ENCODE measurements around the gene PTEN. TPM values are rescaled to one million over a fixed set of nuclear protein-coding genes. Genes with fewer than 3 reads are reported as not detected.
"Not testable (repeated sequence)": the region's sequence is repeated elsewhere in the genome, so short reads cannot be mapped to it uniquely, and the experiment has no call there.

PTEN gene
- total and polyA plus RNA-seq, 2 experiments from 2014 or later, result 30.4 to 66.1 TPM

DNA sequence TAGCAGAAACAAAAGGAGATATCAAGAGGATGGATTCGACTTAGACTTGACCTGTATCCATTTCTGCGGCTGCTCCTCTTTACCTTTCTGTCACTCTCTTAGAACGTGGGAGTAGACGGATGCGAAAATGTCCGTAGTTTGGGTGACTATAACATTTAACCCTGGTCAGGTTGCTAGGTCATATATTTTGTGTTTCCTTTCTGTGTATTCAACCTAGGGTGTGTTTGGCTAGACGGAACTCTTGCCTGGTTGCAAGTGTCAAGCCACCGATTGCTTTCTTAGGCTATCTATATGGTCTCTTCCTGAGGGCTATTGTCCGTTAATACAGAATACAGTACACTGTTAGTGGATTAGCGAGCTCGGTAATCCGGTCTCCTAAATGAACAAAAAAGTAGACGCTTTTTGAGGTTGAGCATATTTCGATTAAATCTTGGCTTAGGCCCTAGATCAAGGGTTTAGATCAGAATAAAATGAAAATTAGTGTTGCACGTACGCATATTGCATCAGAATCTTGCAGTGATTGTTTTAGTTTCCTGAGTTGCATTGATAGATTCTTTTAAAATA lies 1.2 kb downstream of the PTEN start:
- H3K27ac ChIP-seq, result peak overlapping the region; percentile 96
- peaks cover 17% of the 10 kb centered on the region for H3K4me1 ChIP-seq (ENCODE audit: low read depth)
- H3K36me3 ChIP-seq, result no peaks in the 10 kb centered on the region
- H3K4me3 ChIP-seq, result peak overlapping the region; percentile 98
- DNase-seq (ENCODE audit: low read depth in 1 of 2, low spot score in 1 of 2), result peak; percentile 19 to 25
- no peaks in the 10 kb centered on the region for H3K27me3 ChIP-seq
- TF ChIP-seq, protein P1, sequence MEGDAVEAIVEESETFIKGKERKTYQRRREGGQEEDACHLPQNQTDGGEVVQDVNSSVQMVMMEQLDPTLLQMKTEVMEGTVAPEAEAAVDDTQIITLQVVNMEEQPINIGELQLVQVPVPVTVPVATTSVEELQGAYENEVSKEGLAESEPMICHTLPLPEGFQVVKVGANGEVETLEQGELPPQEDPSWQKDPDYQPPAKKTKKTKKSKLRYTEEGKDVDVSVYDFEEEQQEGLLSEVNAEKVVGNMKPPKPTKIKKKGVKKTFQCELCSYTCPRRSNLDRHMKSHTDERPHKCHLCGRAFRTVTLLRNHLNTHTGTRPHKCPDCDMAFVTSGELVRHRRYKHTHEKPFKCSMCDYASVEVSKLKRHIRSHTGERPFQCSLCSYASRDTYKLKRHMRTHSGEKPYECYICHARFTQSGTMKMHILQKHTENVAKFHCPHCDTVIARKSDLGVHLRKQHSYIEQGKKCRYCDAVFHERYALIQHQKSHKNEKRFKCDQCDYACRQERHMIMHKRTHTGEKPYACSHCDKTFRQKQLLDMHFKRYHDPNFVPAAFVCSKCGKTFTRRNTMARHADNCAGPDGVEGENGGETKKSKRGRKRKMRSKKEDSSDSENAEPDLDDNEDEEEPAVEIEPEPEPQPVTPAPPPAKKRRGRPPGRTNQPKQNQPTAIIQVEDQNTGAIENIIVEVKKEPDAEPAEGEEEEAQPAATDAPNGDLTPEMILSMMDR (IDR thresholded peaks at IDR 0.05; ENCODE audit: low read depth, low read length), result no peak
- no peaks in the 10 kb centered on the region for H3K9me3 ChIP-seq (ENCODE audit: low read depth)

DNA sequence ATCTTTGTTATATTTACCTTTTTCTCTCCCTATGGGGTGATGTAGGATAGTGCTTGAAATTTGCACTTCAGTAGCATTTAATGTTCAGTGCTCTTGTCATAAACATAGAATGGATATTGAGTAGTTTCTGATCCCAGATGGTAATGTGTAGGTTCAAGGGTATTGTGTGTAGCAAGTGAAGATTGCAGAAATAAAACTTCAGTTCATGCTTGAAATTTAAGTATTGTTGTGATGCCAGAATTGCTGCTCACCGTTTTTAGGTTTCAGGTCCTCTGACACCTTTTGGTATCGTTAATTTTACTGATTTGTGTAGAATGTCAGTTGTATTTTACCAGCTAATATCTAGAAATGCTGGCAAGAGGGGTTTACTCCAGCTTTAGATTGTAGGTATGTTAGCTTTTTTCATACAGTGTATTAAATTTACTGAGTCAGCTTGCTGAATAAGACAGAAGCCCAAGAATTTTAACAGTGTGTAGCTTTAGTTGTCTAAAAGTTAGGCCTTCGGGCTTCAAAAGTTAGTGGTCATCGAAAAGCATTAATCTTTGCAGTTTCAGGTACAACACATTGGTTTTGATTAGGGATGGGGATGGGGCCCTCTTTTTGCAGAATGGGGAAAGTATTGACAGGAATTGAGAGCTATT lies 1.9 kb downstream of the PTEN start:
- Histone ChIP-seq H3K27ac (peak overlapping the region; percentile 96), H3K4me3 (peak overlapping the region; percentile 98), H3K9me3 (ENCODE audit: low read depth) (no peaks in the 10 kb centered on the region), H3K27me3 (no peaks in the 10 kb centered on the region), H3K4me1 (ENCODE audit: low read depth) (peaks cover 24% of the 10 kb centered on the region), H3K36me3 (no peaks in the 10 kb centered on the region)
- no peak for DNase-seq (ENCODE audit: low read depth in 1 of 2, low spot score in 1 of 2)
- TF ChIP-seq, protein P1 (IDR thresholded peaks at IDR 0.05; ENCODE audit: low read depth, low read length), result no peak

DNA sequence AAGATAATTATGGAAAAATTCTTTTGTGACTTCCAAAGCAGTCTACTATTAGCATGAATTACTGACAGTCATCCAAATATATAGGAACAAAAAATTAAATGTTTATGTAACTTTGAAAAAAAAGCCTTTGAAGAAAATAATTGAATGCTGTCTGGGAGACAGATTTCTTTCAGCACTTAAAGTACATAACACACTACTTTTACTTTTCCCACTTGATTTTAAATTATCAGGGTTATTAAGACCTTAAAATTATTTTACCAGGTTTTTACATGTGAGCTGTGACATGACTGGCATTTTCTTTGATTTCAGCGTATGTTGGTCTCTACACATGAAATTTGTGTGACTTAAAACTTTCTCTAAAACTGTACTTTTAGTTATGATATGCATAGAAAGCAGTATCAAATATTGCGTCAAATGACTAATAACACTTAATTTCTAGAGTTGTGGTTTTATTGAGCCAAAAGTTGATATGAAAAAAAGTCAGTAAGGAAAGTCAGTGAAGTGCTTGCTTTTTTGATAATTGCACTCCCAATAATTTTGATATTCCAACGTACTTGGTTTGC lies 3.1 kb downstream of the PTEN start:
- H3K27me3 ChIP-seq, result no peaks in the 10 kb centered on the region
- TF ChIP-seq, protein P1 (IDR thresholded peaks at IDR 0.05; ENCODE audit: low read depth, low read length), result no peak
- H3K27ac ChIP-seq, result peak overlapping the region; percentile 96
- DNase-seq (ENCODE audit: low read depth in 1 of 2, low spot score in 1 of 2), result no peak
- H3K4me3 ChIP-seq, result peak overlapping the region; percentile 98
- H3K9me3 ChIP-seq (ENCODE audit: low read depth), result no peaks in the 10 kb centered on the region
- H3K4me1 ChIP-seq (ENCODE audit: low read depth), result peaks cover 30% of the 10 kb centered on the region
- H3K36me3 ChIP-seq, result no peaks in the 10 kb centered on the region

DNA sequence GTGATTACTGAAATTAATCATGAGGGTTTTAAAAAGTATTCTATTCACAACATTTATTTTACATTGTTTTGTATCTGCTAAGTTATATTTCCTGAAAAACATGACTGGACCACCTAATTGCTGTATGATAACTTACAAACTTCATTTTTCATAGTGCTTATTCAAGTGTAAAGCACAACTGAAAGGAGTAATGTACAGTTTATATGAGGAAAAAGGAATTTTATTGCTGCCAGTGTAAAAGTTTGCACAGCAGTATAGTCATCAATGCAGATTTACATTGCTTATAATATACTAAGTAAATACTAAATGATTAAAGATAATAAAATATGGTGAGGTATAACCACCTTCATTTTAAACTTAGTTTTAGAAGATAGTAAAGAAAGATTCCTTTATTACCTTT lies 4.0 kb downstream of the PTEN start:
- Histone ChIP-seq H3K27me3 (no peaks in the 10 kb centered on the region), H3K36me3 (no peaks in the 10 kb centered on the region), H3K27ac (peak overlapping the region; percentile 3), H3K9me3 (ENCODE audit: low read depth) (no peaks in the 10 kb centered on the region), H3K4me1 (ENCODE audit: low read depth) (peaks cover 34% of the 10 kb centered on the region), H3K4me3 (peak overlapping the region; percentile 98)
- TF ChIP-seq, protein P1 (IDR thresholded peaks at IDR 0.05; ENCODE audit: low read depth, low read length), result no peak
- DNase-seq (ENCODE audit: low read depth in 1 of 2, low spot score in 1 of 2), result no peak

DNA sequence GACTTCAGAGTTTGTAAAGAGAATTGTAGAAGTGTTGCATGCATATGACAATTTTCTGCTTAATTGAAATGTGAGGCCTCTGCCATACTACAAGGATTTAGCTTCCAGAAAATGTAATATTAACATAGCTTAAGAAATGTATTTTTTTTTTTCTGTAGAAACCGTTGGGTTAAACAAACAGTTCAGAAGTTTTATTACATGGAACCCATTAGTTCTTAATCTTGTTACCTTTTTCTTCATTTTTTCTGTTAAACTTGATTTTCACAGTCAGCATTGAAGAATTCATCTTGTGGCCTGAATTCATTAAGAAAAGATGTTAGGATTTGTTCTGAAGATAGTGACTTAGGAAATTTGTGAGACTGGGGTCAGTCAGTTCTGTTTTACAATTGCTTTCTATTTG lies 4.9 kb downstream of the PTEN start:
- H3K4me3 ChIP-seq, result peak overlapping the region; percentile 98
- TF ChIP-seq, protein P1 (IDR thresholded peaks at IDR 0.05; ENCODE audit: low read depth, low read length), result no peak

DNA sequence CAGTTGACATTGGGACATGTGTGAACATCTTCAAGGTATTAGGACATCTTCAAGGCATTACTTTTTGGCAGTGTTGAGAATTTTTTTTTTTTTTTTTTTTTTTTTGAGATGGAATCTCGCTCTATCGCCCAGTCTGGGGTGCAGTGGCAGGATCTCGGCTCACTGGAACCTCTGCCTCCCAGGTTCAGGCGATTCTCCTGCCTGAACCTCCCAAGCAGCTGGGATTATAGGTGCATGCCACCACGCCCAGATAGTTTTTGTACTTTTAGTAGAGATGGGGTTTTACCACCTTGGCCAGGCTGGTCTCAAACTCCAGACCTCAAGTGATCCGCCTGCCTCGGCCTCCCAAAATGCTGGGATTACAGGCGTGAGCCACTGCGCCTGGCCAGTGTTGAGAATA lies 5.7 kb downstream of the PTEN start:
- DNase-seq (ENCODE audit: low read depth in 1 of 2, low spot score in 1 of 2), result not testable (repeated sequence)

More for the DNA sequence above, 4.9 kb downstream of the PTEN start:
- Histone ChIP-seq H3K27ac (no peak overlapping the region), H3K4me1 (ENCODE audit: low read depth) (peaks cover 34% of the 10 kb centered on the region), H3K27me3 (no peaks in the 10 kb centered on the region), H3K9me3 (ENCODE audit: low read depth) (no peaks in the 10 kb centered on the region), H3K36me3 (no peaks in the 10 kb centered on the region)
- DNase-seq (ENCODE audit: low read depth in 1 of 2, low spot score in 1 of 2), result no peak

More for the DNA sequence above, 5.7 kb downstream of the PTEN start:
- H3K27ac ChIP-seq; H3K9me3 ChIP-seq (ENCODE audit: low read depth); H3K36me3 ChIP-seq; H3K27me3 ChIP-seq: not testable (repeated sequence)
- Histone ChIP-seq H3K4me1 (ENCODE audit: low read depth) (peaks cover 34% of the 10 kb centered on the region), H3K4me3 (peak overlapping the region; percentile 98)
